A549 (cell line): Measurements from ENCODE around the gene PLXNA3. TPM values are rescaled to one million over a fixed set of nuclear protein-coding genes. Genes with fewer than 3 reads are reported as not detected.

ENCODE experiments used
- ATAC-seq, 2 experiments: fragments of 200-7000 bp in 1 of 2; fragments of >200 bp in 1 of 2; cut with Nextera tagmentation in 1 of 2; cut with Tn5 transposase in 1 of 2; 3 replicates each; pipeline versions ENCODE4 v1.8.0 to v1.9.1; 2018 to 2020; ENCODE audit warnings: mild to moderate bottlenecking in 1 of 2, moderate library complexity in 1 of 2
- CTCF ChIA-PET: fragments of 300-600 bp; sonication (Branson Sonifier 250); formaldehyde crosslinking; extraction: SDS; loops from one replicate; lab custom pipeline; 2021; ENCODE audit warnings: antibody characterized with exemption, inconsistent platforms; lab: Yijun Ruan, JAX
- POLR2A ChIA-PET: fragments of 350-600 bp; formaldehyde crosslinking; extraction: SDS; loops from one replicate; lab custom pipeline; 2021; ENCODE audit warnings: antibody characterized with exemption, inconsistent platforms; lab: Yijun Ruan, JAX
- DNase-seq, 2 experiments: peaks; one replicate each; pipeline versions ENCODE4 v3.0.0 to v3.0.0-alpha.2; 2011 to 2016; ENCODE audit warnings: low read depth in 1 of 2, low spot score in 1 of 2
- FAIRE-seq: peaks from 2 replicates; lab custom pipeline; 2011; peaks lifted over from hg19 to GRCh38; lab: Jason Lieb, UNC
- H3K27ac ChIP-seq, 2 experiments: fragments of >200 bp; sonication (Bioruptor Twin); formaldehyde crosslinking; 3 replicates each; pipeline ENCODE4 v1.5.1; 2016 to 2017
- H3K4me1 ChIP-seq: fragments of >200 bp; sonication (Bioruptor Twin); formaldehyde crosslinking; 3 replicates; pipeline ENCODE4 v1.6.1; 2016
- H3K4me2 ChIP-seq: fragments of >200 bp; sonication (Bioruptor Twin); formaldehyde crosslinking; 3 replicates; pipeline ENCODE4 v1.6.1; 2016
- H3K4me3 ChIP-seq: fragments of >200 bp; sonication (Bioruptor Twin); formaldehyde crosslinking; 3 replicates; pipeline ENCODE4 v1.5.1; 2016
- H3K9me3 ChIP-seq: fragments of >200 bp; sonication (Bioruptor Twin); formaldehyde crosslinking; 3 replicates; pipeline ENCODE4 v1.6.1; 2016
- CBX8 ChIP-seq: fragments of 200-600 bp; sonication (generic); IDR thresholded peaks from 2 replicates; pipeline ENCODE4 v1.6.1; 2016
- CEBPB ChIP-seq, 2 experiments: fragments of >200 bp in 1 of 2; sonication (Bioruptor Twin) in 1 of 2; formaldehyde crosslinking in 1 of 2; IDR thresholded peaks; 2 replicates each; pipeline ENCODE4 v1.6.1; 2012 to 2016
- EHF ChIP-seq: fragments of 250-450 bp; sonication (Bioruptor Pico); IDR thresholded peaks from 2 replicates; pipeline ENCODE4 v1.5.0; 2020; ENCODE audit warnings: mild to moderate bottlenecking
- EHMT2 ChIP-seq: fragments of 200-600 bp; sonication (generic); IDR thresholded peaks from 2 replicates; pipeline ENCODE4 v1.6.1; 2016; ENCODE audit warnings: antibody characterized with exemption, low read depth, mild to moderate bottlenecking, moderate library complexity
- FOSB ChIP-seq: fragments of 250-450 bp; sonication (Bioruptor Pico); IDR thresholded peaks from 2 replicates; pipeline ENCODE4 v1.5.0; 2020; ENCODE audit warnings: mild to moderate bottlenecking, moderate library complexity
- FOSL2 ChIP-seq, 2 experiments: fragments of 450-650 bp in 1 of 2; fragments of >200 bp in 1 of 2; sonication (Bioruptor Twin) in 1 of 2; formaldehyde crosslinking; IDR thresholded peaks; 2 replicates each; pipeline versions ENCODE4 v1.5.0 to v1.6.1; 2016 to 2020; ENCODE audit warnings: mild to moderate bottlenecking in 1 of 2, moderate library complexity in 1 of 2
- FOXS1 ChIP-seq: fragments of 250-450 bp; sonication (Bioruptor Pico); IDR thresholded peaks from 2 replicates; pipeline ENCODE4 v1.5.0; 2020; ENCODE audit warnings: mild to moderate bottlenecking, moderate library complexity
- HOXB5 ChIP-seq: fragments of 250-450 bp; sonication (Bioruptor Pico); IDR thresholded peaks from 2 replicates; pipeline ENCODE4 v1.5.0; 2020; ENCODE audit warnings: mild to moderate bottlenecking, moderate library complexity
- JUN ChIP-seq, 2 experiments: fragments of >200 bp; sonication (Bioruptor Twin); formaldehyde crosslinking; IDR thresholded peaks; 2 replicates in 1 of 2; 3 replicates in 1 of 2; pipeline ENCODE4 v1.6.1; 2016 to 2017
- KDM1A ChIP-seq: fragments of 200-600 bp; sonication (generic); IDR thresholded peaks from 2 replicates; pipeline ENCODE4 v1.6.1; 2016; ENCODE audit warnings: low read depth, mild to moderate bottlenecking
- KDM5A ChIP-seq: fragments of 200-600 bp; sonication (generic); IDR thresholded peaks from 2 replicates; pipeline ENCODE4 v1.6.1; 2016; ENCODE audit warnings: antibody characterized with exemption, mild to moderate bottlenecking
- MAFK ChIP-seq: fragments of 450-650 bp; IDR thresholded peaks from 2 replicates; pipeline ENCODE4 v1.6.1; 2014; ENCODE audit not compliant: partially characterized antibody
- MYC ChIP-seq: IDR thresholded peaks from 2 replicates; pipeline ENCODE4 v1.6.1; 2012; ENCODE audit warnings: mild to moderate bottlenecking, inconsistent platforms, low read length, improper control_type of control experiment, borderline replicate concordance
- NFE2L2 ChIP-seq: fragments of 150-350 bp; conservative IDR thresholded peaks from 2 replicates; pipeline ENCODE4 v1.6.1; 2014; ENCODE audit warnings: low read length
- NR3C1 ChIP-seq: fragments of >200 bp; sonication (Bioruptor Twin); formaldehyde crosslinking; IDR thresholded peaks from 3 replicates; pipeline ENCODE4 v1.6.1; 2017
- POLR2AphosphoS2 ChIP-seq: conservative IDR thresholded peaks from 2 replicates; pipeline ENCODE4 v1.6.1; 2012; ENCODE audit warnings: low read length, improper control_type of control experiment, inconsistent platforms
- RAD21 ChIP-seq, 2 experiments: fragments of >200 bp in 1 of 2; sonication (Bioruptor Twin) in 1 of 2; formaldehyde crosslinking in 1 of 2; IDR thresholded peaks in 1 of 2; conservative IDR thresholded peaks in 1 of 2; 2 replicates in 1 of 2; 3 replicates in 1 of 2; pipeline ENCODE4 v1.6.1; 2012 to 2018; ENCODE audit warnings: inconsistent platforms in 1 of 2
- RCOR1 ChIP-seq: fragments of 150-350 bp; IDR thresholded peaks from 2 replicates; pipeline ENCODE4 v1.6.1; 2014; ENCODE audit warnings: antibody characterized with exemption, low read length, low read depth
- TP53 ChIP-seq: fragments of 250-450 bp; sonication (Bioruptor Pico); IDR thresholded peaks from 2 replicates; pipeline ENCODE4 v1.5.0; 2021; ENCODE audit warnings: mild to moderate bottlenecking, moderate library complexity
- ZC3H11A ChIP-seq: fragments of 450-650 bp; IDR thresholded peaks from 2 replicates; pipeline ENCODE4 v1.6.1; 2014; ENCODE audit warnings: antibody characterized with exemption, mild to moderate bottlenecking
- ZFP36 ChIP-seq: fragments of 450-650 bp; IDR thresholded peaks from 2 replicates; pipeline ENCODE4 v1.6.1; 2014; ENCODE audit warnings: borderline replicate concordance; ENCODE audit not compliant: partially characterized antibody
- WGBS: methylation state at CpG from one replicate; pipeline ENCODE4 v1.1.6; 2017; ENCODE audit errors: missing lambda C conversion rate; 5-methylcytosine and 5-hydroxymethylcytosine counted together
- polyA plus RNA-seq, 4 experiments: library from polyadenylated mRNA; depleted of rRNA in 3 of 4; stranded (reverse); fragments of >200 nt; fragmentation: RNase III in 1 of 4; extraction: RNeasy Plus Mini Kit Qiagen cat#74134 plus additional on column Dnase treatment in 1 of 4; gene quantifications; 2 replicates in 3 of 4; 3 replicates in 1 of 4; pipeline ENCODE4 v1.2.3, GENCODE V29; 2011 to 2017
- TF ChIP-seq, protein P1 (sequence below): fragments of >200 bp; sonication (Bioruptor Twin); formaldehyde crosslinking; IDR thresholded peaks from 3 replicates; pipeline ENCODE4 v1.6.1; 2016
- TF ChIP-seq, protein P2 (sequence below): fragments of 250-450 bp; sonication (Bioruptor Pico); IDR thresholded peaks from 2 replicates; pipeline ENCODE4 v1.5.0; 2021; ENCODE audit warnings: mild to moderate bottlenecking, moderate library complexity, borderline replicate concordance
- TF ChIP-seq, protein P3 (sequence below): IDR thresholded peaks from 2 replicates; pipeline ENCODE4 v1.6.1; 2012

PLXNA3 gene
- polyA plus RNA-seq, 2 of the 4 experiments (the other 2 are of a cell fraction): 3.4 to 10.1 TPM

DNA sequence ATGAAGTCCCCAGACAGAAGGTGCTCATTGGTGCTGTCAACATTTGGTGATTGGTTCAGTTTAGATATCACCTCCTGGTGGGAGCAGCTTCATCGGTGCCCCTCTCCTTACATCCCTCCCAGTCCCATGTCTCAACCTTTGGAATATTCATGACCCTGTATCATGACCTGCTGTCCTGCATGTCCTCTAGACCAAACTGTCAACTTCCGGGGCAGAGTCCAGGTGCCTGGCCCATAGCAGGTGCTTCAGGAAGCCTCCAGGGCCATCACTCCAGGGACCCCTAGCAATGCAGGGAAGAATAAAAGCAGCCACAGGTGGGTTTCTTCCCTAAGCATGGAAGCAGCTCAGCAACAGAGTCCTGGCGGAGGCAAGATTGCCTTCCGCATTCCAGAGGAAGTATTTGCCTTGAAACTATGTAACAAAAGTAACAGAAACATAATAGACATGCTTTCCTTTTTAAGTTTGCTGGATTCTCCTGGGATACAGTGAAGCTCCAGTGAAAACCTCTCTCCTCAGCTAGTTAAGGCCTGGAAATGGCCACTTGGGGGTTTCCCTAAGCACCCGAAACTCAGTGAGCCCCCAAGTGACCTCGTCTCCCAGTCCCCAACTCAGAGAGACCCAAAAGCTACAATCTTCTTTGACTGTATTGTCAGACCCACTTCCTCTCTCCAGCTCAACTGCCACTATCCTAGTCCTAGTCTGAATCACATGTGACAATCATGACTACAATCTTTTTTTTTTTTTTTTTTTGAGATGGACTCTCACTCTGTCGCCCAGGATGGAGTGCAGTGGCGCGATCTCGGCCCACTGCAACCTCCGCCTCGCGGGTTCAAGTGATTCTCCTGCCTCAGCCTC lies 30.9 kb upstream of the PLXNA3 start:
- Histone ChIP-seq H3K4me2 (peak overlapping the region; percentile 73), H3K4me3 (no peak overlapping the region; the same call in 2 of the 3 replicates), H3K27ac (no peak overlapping the region; a peak in 1 of 6 replicates), H3K9me3 (no peaks in the 10 kb centered on the region), H3K4me1 (peaks cover 11% of the 10 kb centered on the region; the same call in 2 of the 3 replicates)
- ChIA-PET CTCF (interaction anchor here (0.6 to 1.6 kb wide), 5 partner anchors 11 to 104 kb away, joined by 3 to 5 read pairs (median 3); partner anchors contain the start of gene DNASE1L1), POLR2A (interaction anchor here (1.5 kb wide), 1 partner anchor 29 kb away, joined by 7 read pairs; the partner anchor contains the start of gene RPL10)
- no peak for DNase-seq
- FAIRE-seq: no peak
- TF ChIP-seq RAD21 (conservative IDR thresholded peaks at IDR 0.05 in 1 of 2, IDR thresholded peaks at IDR 0.05 in 1 of 2) (no peak), HOXB5 (CRISPR knock-in tag) (no peak), JUN (IDR thresholded peaks at IDR 0.05) (no peak), CEBPB (IDR thresholded peaks at IDR 0.05) (no peak), CBX8 (no peak), KDM1A (no peak), FOSL2 (IDR thresholded peaks at IDR 0.05) (no peak), FOSL2 (CRISPR knock-in tag; IDR thresholded peaks at IDR 0.05) (no peak), POLR2AphosphoS2 (no peak), KDM5A (no peak), ZC3H11A (no peak), FOSB (CRISPR knock-in tag) (no peak), MYC (no peak), ZFP36 (no peak), MAFK (no peak)
- TF ChIP-seq, protein P1, sequence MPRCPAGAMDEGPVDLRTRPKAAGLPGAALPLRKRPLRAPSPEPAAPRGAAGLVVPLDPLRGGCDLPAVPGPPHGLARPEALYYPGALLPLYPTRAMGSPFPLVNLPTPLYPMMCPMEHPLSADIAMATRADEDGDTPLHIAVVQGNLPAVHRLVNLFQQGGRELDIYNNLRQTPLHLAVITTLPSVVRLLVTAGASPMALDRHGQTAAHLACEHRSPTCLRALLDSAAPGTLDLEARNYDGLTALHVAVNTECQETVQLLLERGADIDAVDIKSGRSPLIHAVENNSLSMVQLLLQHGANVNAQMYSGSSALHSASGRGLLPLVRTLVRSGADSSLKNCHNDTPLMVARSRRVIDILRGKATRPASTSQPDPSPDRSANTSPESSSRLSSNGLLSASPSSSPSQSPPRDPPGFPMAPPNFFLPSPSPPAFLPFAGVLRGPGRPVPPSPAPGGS: no peak
- TF ChIP-seq, protein P2, sequence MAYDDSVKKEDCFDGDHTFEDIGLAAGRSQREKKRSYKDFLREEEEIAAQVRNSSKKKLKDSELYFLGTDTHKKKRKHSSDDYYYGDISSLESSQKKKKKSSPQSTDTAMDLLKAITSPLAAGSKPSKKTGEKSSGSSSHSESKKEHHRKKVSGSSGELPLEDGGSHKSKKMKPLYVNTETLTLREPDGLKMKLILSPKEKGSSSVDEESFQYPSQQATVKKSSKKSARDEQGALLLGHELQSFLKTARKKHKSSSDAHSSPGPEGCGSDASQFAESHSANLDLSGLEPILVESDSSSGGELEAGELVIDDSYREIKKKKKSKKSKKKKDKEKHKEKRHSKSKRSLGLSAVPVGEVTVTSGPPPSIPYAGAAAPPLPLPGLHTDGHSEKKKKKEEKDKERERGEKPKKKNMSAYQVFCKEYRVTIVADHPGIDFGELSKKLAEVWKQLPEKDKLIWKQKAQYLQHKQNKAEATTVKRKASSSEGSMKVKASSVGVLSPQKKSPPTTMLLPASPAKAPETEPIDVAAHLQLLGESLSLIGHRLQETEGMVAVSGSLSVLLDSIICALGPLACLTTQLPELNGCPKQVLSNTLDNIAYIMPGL (CRISPR knock-in tag): no peak
- 89% methylated on average over 12 of the region's 13 CpGs for WGBS
- ATAC-seq: no peak

DNA sequence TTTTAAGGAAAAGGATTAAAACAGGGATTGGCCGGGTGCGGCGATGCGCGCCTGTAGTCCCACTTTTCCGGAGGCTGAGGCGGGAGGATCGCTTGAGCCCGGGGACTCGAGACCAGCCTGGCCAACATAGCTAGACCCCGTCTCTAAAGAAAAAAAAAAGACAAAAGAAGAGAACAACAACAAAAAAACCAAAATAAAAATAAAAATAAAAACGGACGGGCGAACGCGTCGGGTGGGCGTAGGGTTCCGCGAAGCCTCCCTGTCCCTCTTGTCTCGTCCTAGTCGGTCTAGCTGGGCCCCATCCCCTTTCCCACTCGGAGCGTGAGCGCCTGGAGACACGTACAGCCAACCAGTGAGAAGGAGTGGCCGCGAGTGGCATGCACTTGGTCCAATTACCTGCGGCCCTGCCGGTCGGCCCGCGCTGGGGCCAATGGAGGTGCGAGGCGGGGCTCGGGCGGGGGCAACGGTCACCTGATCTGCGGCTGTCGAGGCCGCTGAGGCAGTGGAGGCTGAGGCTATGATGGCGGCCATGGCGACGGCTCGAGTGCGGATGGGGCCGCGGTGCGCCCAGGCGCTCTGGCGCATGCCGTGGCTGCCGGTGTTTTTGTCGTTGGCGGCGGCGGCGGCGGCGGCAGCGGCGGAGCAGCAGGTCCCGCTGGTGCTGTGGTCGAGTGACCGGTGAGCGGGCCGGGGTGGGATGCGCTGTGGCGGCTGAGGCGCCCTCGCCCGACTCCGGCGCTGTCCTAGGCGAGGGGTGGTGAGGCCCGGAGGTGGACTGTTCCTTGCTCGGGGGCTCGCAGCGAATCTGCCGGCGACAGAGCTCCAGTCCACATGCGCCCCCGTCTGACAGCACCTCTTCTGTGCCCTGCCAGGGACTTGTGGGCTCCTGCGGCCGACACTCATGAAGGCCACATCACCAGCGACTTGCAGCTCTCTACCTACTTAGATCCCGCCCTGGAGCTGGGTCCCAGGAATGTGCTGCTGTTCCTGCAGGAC lies 29.6 kb upstream of the PLXNA3 start, which contains the start of gene ATP6AP1:
Gene ATP6AP1, plus strand, starts transcription at position 502 of the 996 bp plus-strand sequence. Its CDS starts 16 bp downstream, at position 518.
- H3K9me3 ChIP-seq: no peaks in the 10 kb centered on the region
- H3K4me2 ChIP-seq: peak within 1 kb of the TSS; percentile 88
- DNase-seq (peak; percentile 83 to 97), ATAC-seq (peak; percentile 99), FAIRE-seq (peak; percentile 100)
- H3K27ac ChIP-seq: peak within 1 kb of the TSS; percentile 80 to 91
- ChIA-PET CTCF (interaction anchor here (1.2 kb wide), 1 partner anchor 13 kb away, joined by 3 read pairs; no protein-coding TSS in a partner anchor), POLR2A (interaction anchor here (1.0 to 1.5 kb wide), 2 partner anchors 16 to 30 kb away, joined by 3 to 7 read pairs; partner anchors contain the start of gene RPL10)
- H3K4me1 ChIP-seq: peaks cover 11% of the 10 kb centered on the region; the same call in 2 of the 3 replicates
- WGBS: 9% methylated on average over 34 of the region's 87 CpGs
- H3K4me3 ChIP-seq: peak within 1 kb of the TSS; percentile 73
- TF ChIP-seq FOXS1 (CRISPR knock-in tag) (no peak), EHF (CRISPR knock-in tag) (no peak), NR3C1 (no peak), RCOR1 (no peak), NFE2L2 (no peak), EHMT2 (no peak), POLR2AphosphoS2 (no peak), JUN (IDR thresholded peaks at IDR 0.05) (peak in 1 of 2 experiments; percentile 73; a peak in 3 of 5 replicates), TP53 (CRISPR knock-in tag) (no peak)
- TF ChIP-seq, protein P1: no peak
- TF ChIP-seq, protein P2 (CRISPR knock-in tag): no peak
- TF ChIP-seq, protein P3, sequence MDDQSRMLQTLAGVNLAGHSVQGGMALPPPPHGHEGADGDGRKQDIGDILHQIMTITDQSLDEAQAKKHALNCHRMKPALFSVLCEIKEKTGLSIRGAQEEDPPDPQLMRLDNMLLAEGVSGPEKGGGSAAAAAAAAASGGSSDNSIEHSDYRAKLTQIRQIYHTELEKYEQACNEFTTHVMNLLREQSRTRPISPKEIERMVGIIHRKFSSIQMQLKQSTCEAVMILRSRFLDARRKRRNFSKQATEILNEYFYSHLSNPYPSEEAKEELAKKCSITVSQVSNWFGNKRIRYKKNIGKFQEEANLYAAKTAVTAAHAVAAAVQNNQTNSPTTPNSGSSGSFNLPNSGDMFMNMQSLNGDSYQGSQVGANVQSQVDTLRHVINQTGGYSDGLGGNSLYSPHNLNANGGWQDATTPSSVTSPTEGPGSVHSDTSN: peak; percentile 98
